GM19025 (cell line): ENCODE results near the gene IKBKG.
"Not testable (repeated sequence)": the region's sequence is repeated elsewhere in the genome, so short reads cannot be mapped to it uniquely, and the experiment has no call there.

Source experiments
- ATAC-seq: cut with Tn5 transposase; IDR thresholded peaks from one replicate; pipeline ENCODE4 v1.9.1; 2021; ENCODE audit warnings: mild to moderate bottlenecking, low read depth, moderate library complexity; ENCODE audit not compliant: unreplicated experiment

The IKBKG gene

GRCh38 chrX:154552112-154552806 is 4.8 kb downstream of the IKBKG start:
- ATAC-seq: not testable (repeated sequence)

GRCh38 chrX:154558060-154558690 is 10.8 kb downstream of the IKBKG start:
- ATAC-seq: not testable (repeated sequence)

- ATAC-seq: not testable (repeated sequence)
These were observed 11.5 kb downstream of the IKBKG start for GRCh38 chrX:154558896-154559295.

GRCh38 chrX:154560326-154560725 is 12.9 kb downstream of the IKBKG start:
- ATAC-seq: not testable (repeated sequence)

- not testable (repeated sequence) for ATAC-seq
These were observed 14.9 kb downstream of the IKBKG start for GRCh38 chrX:154562295-154562694.

GRCh38 chrX:154570361-154570760 is 22.9 kb downstream of the IKBKG start:
- not testable (repeated sequence) for ATAC-seq

GRCh38 chrX:154573061-154573460 is 25.6 kb downstream of the IKBKG start:
- not testable (repeated sequence) for ATAC-seq

GRCh38 chrX:154575076-154575475 is 27.7 kb downstream of the IKBKG start:
- not testable (repeated sequence) for ATAC-seq

GRCh38 chrX:154582994-154583393 is 35.6 kb downstream of the IKBKG start:
- not testable (repeated sequence) for ATAC-seq

- ATAC-seq: not testable (repeated sequence)
These were observed 37.3 kb downstream of the IKBKG start, which contains the start of gene CTAG1A for GRCh38 chrX:154584585-154585183. Gene CTAG1A (plus strand): TSS chrX:154585133. CDS start chrX:154585207, 74 bp downstream.

- not testable (repeated sequence) for ATAC-seq
These were observed 43.0 kb downstream of the IKBKG start for GRCh38 chrX:154590415-154590814.

GRCh38 chrX:154592505-154592904 is 45.1 kb downstream of the IKBKG start:
- ATAC-seq: no peak

- no peak for ATAC-seq
These were observed 45.8 kb downstream of the IKBKG start for GRCh38 chrX:154593201-154593600.

- ATAC-seq: no peak
These were observed 47.1 kb downstream of the IKBKG start for GRCh38 chrX:154594491-154594890.

GRCh38 chrX:154595559-154596249 is 48.3 kb downstream of the IKBKG start:
- no peak for ATAC-seq

- no peak for ATAC-seq
These were observed 49.0 kb downstream of the IKBKG start for GRCh38 chrX:154596290-154596929.

GRCh38 chrX:154597221-154597620 is 49.8 kb downstream of the IKBKG start:
- ATAC-seq: no peak

- ATAC-seq: no peak
These were observed 51.2 kb downstream of the IKBKG start for GRCh38 chrX:154598656-154599055.

- ATAC-seq: no peak
These were observed 52.1 kb downstream of the IKBKG start for GRCh38 chrX:154599531-154599930.

- ATAC-seq: no peak
These were observed 53.4 kb downstream of the IKBKG start for GRCh38 chrX:154600759-154601374.
